Measurements from ENCODE around the gene LCE5A. TPM values are rescaled to one million over a fixed set of nuclear protein-coding genes. Genes with fewer than 3 reads are reported as not detected.

Gene LCE5A
- total RNA-seq, 2 experiments from 2014 or later, result not detected

GRCh38 chr1:152502496-152503180 lies 8.0 kb upstream of the LCE5A start:
- H3K4me1 Mint-ChIP-seq (ENCODE audit: low read depth), result no peaks in the 10 kb centered on the region
- DNase-seq, result no peak
- H3K36me3 ChIP-seq (ENCODE audit: insufficient read depth, low read length), result no peaks in the 10 kb centered on the region
- H3K27me3 Mint-ChIP-seq, result peaks cover 22% of the 10 kb centered on the region
- no peak overlapping the region for H3K4me3 ChIP-seq (ENCODE audit: low read length)
- no peak overlapping the region for H3K27ac Mint-ChIP-seq
- intact Hi-C loops (cut with DNase I, micrococcal nuclease), result no loop called here
- ChIA-PET POLR2A (no interaction called here), CTCF (no interaction called here)
- H3K36me3 Mint-ChIP-seq (ENCODE audit: low read depth), result no peaks in the 10 kb centered on the region
- no peaks in the 10 kb centered on the region for H3K27me3 ChIP-seq (ENCODE audit: control insufficient read depth in 1 of 2, insufficient read depth in 2 of 2, low read length in 2 of 2)
- no peak for TF ChIP-seq CTCF (IDR thresholded peaks at IDR 0.05)
- no peak overlapping the region for H3K27ac ChIP-seq (ENCODE audit: low read depth in 1 of 2, low read length in 2 of 2)
- no peak overlapping the region for H3K4me3 Mint-ChIP-seq
- no peak for ATAC-seq (ENCODE audit: poor library complexity)
- no peaks in the 10 kb centered on the region for H3K9me3 Mint-ChIP-seq
- H3K9me3 ChIP-seq (ENCODE audit: control insufficient read depth in 1 of 2, insufficient read depth in 1 of 2, low read length in 2 of 2), result no peaks in the 10 kb centered on the region
- H3K4me1 ChIP-seq (ENCODE audit: insufficient read depth, low read length), result no peaks in the 10 kb centered on the region

GRCh38 chr1:152505083-152505482 lies 5.5 kb upstream of the LCE5A start:
- Mint-ChIP-seq H3K27ac (no peak overlapping the region), H3K9me3 (no peaks in the 10 kb centered on the region), H3K4me1 (ENCODE audit: low read depth) (no peaks in the 10 kb centered on the region), H3K27me3 (peaks cover 44% of the 10 kb centered on the region), H3K4me3 (no peak overlapping the region), H3K36me3 (ENCODE audit: low read depth) (no peaks in the 10 kb centered on the region)
- ChIA-PET POLR2A (no interaction called here), CTCF (no interaction called here)
- Histone ChIP-seq H3K4me1 (ENCODE audit: insufficient read depth, low read length) (no peaks in the 10 kb centered on the region), H3K27me3 (ENCODE audit: control insufficient read depth in 1 of 2, insufficient read depth in 2 of 2, low read length in 2 of 2) (peaks cover 0 to 2% of the 10 kb centered on the region in 2 experiments), H3K4me3 (ENCODE audit: low read length) (no peak overlapping the region), H3K27ac (ENCODE audit: low read depth in 1 of 2, low read length in 2 of 2) (no peak overlapping the region), H3K36me3 (ENCODE audit: insufficient read depth, low read length) (no peaks in the 10 kb centered on the region), H3K9me3 (ENCODE audit: control insufficient read depth in 1 of 2, insufficient read depth in 1 of 2, low read length in 2 of 2) (no peaks in the 10 kb centered on the region)
- intact Hi-C loops (cut with DNase I, micrococcal nuclease), result no loop called here
- ATAC-seq (ENCODE audit: poor library complexity) (no peak), DNase-seq (no peak)
- no peak for TF ChIP-seq CTCF (IDR thresholded peaks at IDR 0.05)

GRCh38 chr1:152506899-152507498 lies 3.6 kb upstream of the LCE5A start:
- no peaks in the 10 kb centered on the region for H3K36me3 Mint-ChIP-seq (ENCODE audit: low read depth)
- ATAC-seq (ENCODE audit: poor library complexity) (no peak), DNase-seq (no peak)
- Histone ChIP-seq H3K9me3 (ENCODE audit: control insufficient read depth in 1 of 2, insufficient read depth in 1 of 2, low read length in 2 of 2) (peaks cover 0 to 4% of the 10 kb centered on the region in 2 experiments), H3K27ac (ENCODE audit: low read depth in 1 of 2, low read length in 2 of 2) (no peak overlapping the region), H3K4me1 (ENCODE audit: insufficient read depth, low read length) (no peaks in the 10 kb centered on the region), H3K27me3 (ENCODE audit: control insufficient read depth in 1 of 2, insufficient read depth in 2 of 2, low read length in 2 of 2) (peaks cover 6 to 10% of the 10 kb centered on the region in 2 experiments), H3K36me3 (ENCODE audit: insufficient read depth, low read length) (no peaks in the 10 kb centered on the region), H3K4me3 (ENCODE audit: low read length) (no peak overlapping the region)
- intact Hi-C loops (cut with DNase I, micrococcal nuclease), result no loop called here
- TF ChIP-seq CTCF (IDR thresholded peaks at IDR 0.05), result no peak
- no peak overlapping the region for H3K4me3 Mint-ChIP-seq
- no peak overlapping the region for H3K27ac Mint-ChIP-seq
- H3K27me3 Mint-ChIP-seq, result peaks cover 62% of the 10 kb centered on the region
- H3K9me3 Mint-ChIP-seq, result no peaks in the 10 kb centered on the region
- POLR2A ChIA-PET, result no interaction called here
- no peaks in the 10 kb centered on the region for H3K4me1 Mint-ChIP-seq (ENCODE audit: low read depth)
- CTCF ChIA-PET, result no interaction called here
